HuH-7.5 (cell line): Measurements from ENCODE around the gene PCDHA8.
"Not testable (repeated sequence)": the region's sequence is repeated elsewhere in the genome, so short reads cannot be mapped to it uniquely, and the experiment has no call there.

ENCODE experiments used
- DNase-seq: peaks from one replicate; pipeline ENCODE4 v3.0.0; 2011; ENCODE audit warnings: low spot score

The PCDHA8 gene

GRCh38 chr5:140827704-140828361, 13.2 kb upstream of the PCDHA8 start, which contains the start of gene PCDHA6:
PCDHA6 (plus strand) TSS chr5:140827960; CDS start chr5:140828092, 132 bp downstream.
- no peak for DNase-seq

- DNase-seq = no peak
Observed at GRCh38 chr5:140828362-140828737, 12.6 kb upstream of the PCDHA8 start.

GRCh38 chr5:140829511-140830501, 11.2 kb upstream of the PCDHA8 start:
- DNase-seq = not testable (repeated sequence)

GRCh38 chr5:140833993-140834392, 7.0 kb upstream of the PCDHA8 start, which contains the start of gene PCDHA7:
PCDHA7 (plus strand) TSS chr5:140834269; CDS start chr5:140834384, 115 bp downstream.
- no peak for DNase-seq

- DNase-seq = not testable (repeated sequence)
Observed at GRCh38 chr5:140834439-140835008, 6.5 kb upstream of the PCDHA8 start.

GRCh38 chr5:140835622-140836510, 5.1 kb upstream of the PCDHA8 start:
- no peak for DNase-seq

GRCh38 chr5:140842798-140843733, 2.1 kb downstream of the PCDHA8 start:
- no peak for DNase-seq

- not testable (repeated sequence) for DNase-seq
Observed at GRCh38 chr5:140848139-140849102, 7.4 kb downstream of the PCDHA8 start, which contains the start of gene PCDHA9. PCDHA9 (plus strand) TSS chr5:140848382; CDS start chr5:140848496, 114 bp downstream.

- not testable (repeated sequence) for DNase-seq
Observed at GRCh38 chr5:140849831-140850634, 9.0 kb downstream of the PCDHA8 start.

- no peak for DNase-seq
Observed at GRCh38 chr5:140855772-140856674, 15.0 kb downstream of the PCDHA8 start, which contains the start of gene PCDHA10. PCDHA10 (plus strand) TSS chr5:140855897; CDS start chr5:140856049, 152 bp downstream.

- DNase-seq = no peak
Observed at GRCh38 chr5:140857177-140857986, 16.4 kb downstream of the PCDHA8 start.

- DNase-seq = no peak
Observed at GRCh38 chr5:140857987-140858240, 16.9 kb downstream of the PCDHA8 start.

- DNase-seq = no peak
Observed at GRCh38 chr5:140862441-140863295, 21.7 kb downstream of the PCDHA8 start.

- peak; percentile 66 for DNase-seq
Observed at GRCh38 chr5:140868721-140869554, 28.0 kb downstream of the PCDHA8 start, which contains the start of gene PCDHA11. PCDHA11 (plus strand) TSS chr5:140868957; CDS start chr5:140869104, 147 bp downstream.
